Epithelial cell of esophagus (primary cell): Measurements from ENCODE around the gene CAP1.

Experiments used
- DNase-seq: peaks from one replicate; pipeline ENCODE4 v3.0.0; 2010; ENCODE audit warnings: low read depth
- H3K4me3 ChIP-seq: 2 replicates; pipeline ENCODE4 v1.5.1; 2011; ENCODE audit warnings: mild to moderate bottlenecking, low read length, control low read depth
- TF ChIP-seq, protein P1 (sequence below): IDR thresholded peaks from 2 replicates; pipeline ENCODE4 v1.5.1; 2011; ENCODE audit warnings: low read depth, mild to moderate bottlenecking, low read length, control low read depth, inconsistent platforms; ENCODE audit not compliant: insufficient read depth; ENCODE audit errors: missing control alignments

Gene CAP1

DNA sequence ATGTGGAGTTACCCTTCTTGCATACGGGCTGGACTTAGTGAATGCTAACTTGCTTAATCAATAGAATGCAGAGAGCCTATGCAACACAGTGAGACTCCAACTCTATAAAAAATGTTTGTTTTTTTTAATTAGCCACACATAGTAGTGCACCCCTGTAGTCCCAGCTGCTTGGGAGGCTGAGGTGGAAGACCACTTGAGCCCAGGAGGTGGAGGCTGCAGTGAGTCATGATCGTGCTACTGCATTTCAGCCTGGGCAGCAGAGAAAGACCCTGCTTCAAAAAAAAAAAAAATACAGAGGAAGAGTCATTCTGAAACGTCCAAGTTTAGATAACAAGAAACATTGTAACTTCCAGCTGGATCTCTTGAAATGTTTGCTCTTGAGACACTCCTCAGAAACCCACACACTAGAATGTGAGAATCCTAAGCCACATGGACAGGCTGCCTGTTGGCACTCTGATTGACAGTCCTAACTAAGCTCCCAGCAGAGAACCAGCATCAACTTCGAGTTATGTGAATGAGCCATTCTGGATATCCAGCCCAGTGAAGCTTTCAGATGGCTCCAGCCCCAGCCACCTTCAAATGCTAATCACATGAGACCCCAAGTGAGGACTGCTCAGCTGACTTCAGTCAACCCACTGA, 20.0 kb upstream of the CAP1 start:
- TF ChIP-seq, protein P1, sequence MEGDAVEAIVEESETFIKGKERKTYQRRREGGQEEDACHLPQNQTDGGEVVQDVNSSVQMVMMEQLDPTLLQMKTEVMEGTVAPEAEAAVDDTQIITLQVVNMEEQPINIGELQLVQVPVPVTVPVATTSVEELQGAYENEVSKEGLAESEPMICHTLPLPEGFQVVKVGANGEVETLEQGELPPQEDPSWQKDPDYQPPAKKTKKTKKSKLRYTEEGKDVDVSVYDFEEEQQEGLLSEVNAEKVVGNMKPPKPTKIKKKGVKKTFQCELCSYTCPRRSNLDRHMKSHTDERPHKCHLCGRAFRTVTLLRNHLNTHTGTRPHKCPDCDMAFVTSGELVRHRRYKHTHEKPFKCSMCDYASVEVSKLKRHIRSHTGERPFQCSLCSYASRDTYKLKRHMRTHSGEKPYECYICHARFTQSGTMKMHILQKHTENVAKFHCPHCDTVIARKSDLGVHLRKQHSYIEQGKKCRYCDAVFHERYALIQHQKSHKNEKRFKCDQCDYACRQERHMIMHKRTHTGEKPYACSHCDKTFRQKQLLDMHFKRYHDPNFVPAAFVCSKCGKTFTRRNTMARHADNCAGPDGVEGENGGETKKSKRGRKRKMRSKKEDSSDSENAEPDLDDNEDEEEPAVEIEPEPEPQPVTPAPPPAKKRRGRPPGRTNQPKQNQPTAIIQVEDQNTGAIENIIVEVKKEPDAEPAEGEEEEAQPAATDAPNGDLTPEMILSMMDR = no peak
- no peak overlapping the region for H3K4me3 ChIP-seq
- no peak for DNase-seq

DNA sequence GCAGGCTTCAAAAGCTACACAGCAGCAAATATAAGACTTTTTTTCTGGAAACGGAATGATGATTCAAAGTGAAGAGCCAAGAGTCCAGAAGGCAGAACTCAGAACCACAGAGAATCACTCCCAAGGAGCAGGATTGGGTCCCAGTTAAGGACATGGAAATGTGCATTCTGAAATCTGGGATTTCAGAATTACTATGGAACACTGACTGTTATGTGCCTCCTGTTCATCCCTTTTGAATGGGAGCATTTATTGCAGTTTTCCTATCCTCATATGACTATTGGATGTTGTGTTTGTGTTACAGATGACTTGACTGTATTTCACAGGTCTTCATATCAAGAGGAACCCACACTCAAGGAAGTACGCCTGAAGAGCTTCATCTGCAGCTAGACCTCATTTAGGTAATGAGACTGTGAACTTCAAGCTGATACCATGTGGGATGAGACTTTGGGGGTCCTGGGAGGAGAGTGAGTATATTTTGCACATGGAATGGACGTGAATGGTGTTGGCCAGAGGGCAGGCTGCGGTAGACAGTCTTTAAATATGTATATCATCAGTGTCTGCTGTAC, 17.1 kb upstream of the CAP1 start:
- no peak for DNase-seq
- TF ChIP-seq, protein P1 = no peak
- H3K4me3 ChIP-seq = no peak overlapping the region

DNA sequence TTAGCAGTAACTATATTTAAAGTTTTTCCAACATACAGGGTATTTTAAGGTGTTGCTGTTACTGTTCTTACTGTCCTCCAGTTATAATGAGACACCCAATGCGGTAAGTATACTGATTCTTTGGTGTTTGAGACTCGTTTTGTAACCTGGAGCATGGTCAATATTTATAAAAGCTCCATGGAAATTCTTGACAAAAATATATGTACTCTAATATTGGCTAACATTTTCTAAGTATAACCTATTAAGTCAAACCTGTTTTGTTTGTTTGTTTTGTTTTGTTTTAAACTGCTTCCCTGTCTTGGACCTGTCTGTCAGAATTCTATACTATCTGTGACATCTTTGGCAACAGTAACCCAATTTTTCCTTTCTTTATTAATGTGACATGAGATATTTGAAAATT, 15.9 kb upstream of the CAP1 start:
- H3K4me3 ChIP-seq = no peak overlapping the region
- TF ChIP-seq, protein P1 = no peak
- DNase-seq = no peak

DNA sequence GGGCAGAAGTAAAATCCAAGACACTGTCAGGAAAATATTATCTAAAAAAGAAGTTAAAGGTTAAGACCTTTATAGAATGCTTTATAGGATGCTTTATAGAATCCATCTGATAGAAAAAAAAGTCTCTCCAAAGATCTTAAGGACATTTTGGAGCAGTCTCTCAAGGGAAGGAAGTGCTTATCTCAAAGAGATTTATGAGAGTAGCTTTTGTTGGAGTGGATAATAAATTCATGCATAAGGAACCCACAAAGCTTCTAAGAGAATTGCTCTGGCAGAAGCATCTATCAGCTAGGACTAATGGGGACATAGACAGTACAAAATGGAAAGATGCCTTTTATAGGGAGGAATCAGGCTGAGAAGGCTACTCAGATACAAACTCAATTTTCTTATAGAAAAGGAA, 12.9 kb upstream of the CAP1 start:
- no peak overlapping the region for H3K4me3 ChIP-seq
- TF ChIP-seq, protein P1 = no peak
- DNase-seq = no peak

DNA sequence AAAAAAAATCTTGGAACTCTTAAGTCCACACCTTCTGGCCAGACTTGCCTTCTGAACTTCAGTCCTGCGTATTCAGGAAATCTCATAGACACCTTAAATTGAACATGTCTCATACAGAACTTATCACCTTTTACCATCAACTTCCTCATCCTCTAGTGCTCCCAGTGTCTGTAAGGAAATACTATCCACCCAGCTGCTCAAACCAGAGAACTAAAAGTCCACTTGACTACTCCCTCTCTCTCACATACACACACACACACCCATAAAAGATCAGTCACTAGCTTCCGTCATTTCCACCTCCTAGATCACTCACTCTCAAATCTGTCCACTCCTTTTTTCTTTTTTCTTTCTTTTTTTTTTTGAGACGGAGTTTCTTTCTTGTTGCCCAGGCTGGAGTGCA, 10.9 kb upstream of the CAP1 start:
- TF ChIP-seq, protein P1 = no peak
- H3K4me3 ChIP-seq = no peak overlapping the region
- DNase-seq = no peak

DNA sequence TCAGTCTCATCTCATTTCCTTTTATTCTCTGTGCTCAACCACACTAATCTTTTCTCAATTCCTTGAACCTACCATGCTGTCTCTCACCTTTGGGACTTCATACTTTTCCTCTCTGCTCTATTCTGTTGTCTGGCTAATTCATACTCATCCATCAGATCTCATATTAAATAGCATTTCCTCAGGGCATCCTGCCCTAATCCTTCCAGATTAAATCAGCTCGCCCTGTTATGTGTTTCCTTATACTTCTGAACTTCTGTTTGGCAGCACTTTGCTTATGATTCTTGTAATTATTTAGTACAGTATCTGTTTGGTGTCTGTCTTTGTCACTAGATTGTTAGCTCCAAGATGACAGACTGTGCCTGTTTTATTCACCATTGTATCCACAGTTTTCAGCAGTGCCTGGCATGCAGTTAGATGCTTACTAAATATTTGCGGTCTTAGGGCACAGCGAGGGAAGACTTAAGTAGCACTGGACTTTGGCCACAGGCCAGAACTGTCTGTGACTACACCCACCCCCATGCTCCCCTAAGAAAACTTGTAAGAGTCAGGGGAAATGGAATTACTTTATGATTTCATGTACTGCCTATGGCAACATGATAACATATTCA, 9.9 kb upstream of the CAP1 start:
- peak; percentile 50 for DNase-seq
- H3K4me3 ChIP-seq = no peak overlapping the region
- TF ChIP-seq, protein P1 = no peak

DNA sequence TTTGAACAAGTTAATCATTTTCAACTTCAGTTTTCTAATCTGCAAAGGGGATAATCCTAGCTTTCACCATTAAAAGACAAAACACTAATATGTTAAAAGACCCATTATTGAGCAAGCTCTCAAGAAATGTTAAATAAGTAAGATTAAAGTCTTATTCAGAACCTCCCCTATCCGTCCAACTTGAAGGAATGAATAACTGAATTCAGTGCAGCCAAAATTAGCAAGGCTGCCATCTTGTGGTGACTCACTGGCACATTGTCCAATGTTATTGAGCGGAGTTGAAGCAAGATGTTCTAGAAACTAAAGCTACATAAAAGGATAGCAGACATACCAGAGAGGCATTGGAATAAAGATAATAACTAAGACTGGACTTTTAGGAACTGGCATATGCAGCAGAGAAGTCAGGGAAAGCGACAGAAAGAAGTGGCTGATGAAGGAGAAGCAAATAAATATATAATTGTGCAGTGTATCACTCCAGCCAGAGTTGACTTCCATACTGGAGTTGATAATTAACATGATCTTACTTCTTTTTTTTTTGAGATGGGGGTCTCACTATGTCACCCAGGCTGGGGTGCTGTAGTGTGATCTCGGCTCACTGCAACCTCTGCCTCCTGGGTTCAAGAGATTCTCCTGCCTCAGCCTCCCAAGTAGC, 8.2 kb upstream of the CAP1 start:
- TF ChIP-seq, protein P1 = peak; percentile 79
- no peak overlapping the region for H3K4me3 ChIP-seq
- DNase-seq = peak; percentile 78
